AG04449 (cell line): ENCODE measurements around the gene CC2D2A.

Experiments
- CTCF ChIA-PET: fragments of 350-600 bp; formaldehyde crosslinking; extraction: SDS; loops from one replicate; lab custom pipeline; 2021; ENCODE audit warnings: antibody characterized with exemption; lab: Yijun Ruan, JAX
- POLR2A ChIA-PET: fragments of 400-600, 350-600 bp; formaldehyde crosslinking; extraction: SDS; loops from one replicate; lab custom pipeline; 2020; ENCODE audit warnings: antibody characterized with exemption, inconsistent platforms; lab: Yijun Ruan, JAX
- DNase-seq: peaks from one replicate; pipeline ENCODE4 v3.0.0-alpha.2; 2010; ENCODE audit warnings: low read depth, low spot score
- H3K4me3 ChIP-seq: 2 replicates; pipeline ENCODE4 v1.5.1; 2011; ENCODE audit warnings: low read depth, mild to moderate bottlenecking, control low read depth, low read length
- TF ChIP-seq, protein P1 (sequence below): IDR thresholded peaks from one replicate; pipeline ENCODE4 v1.5.1; 2011; ENCODE audit warnings: mild to moderate bottlenecking, moderate library complexity, low read length, control low read depth, inconsistent platforms; ENCODE audit not compliant: insufficient read depth; ENCODE audit errors: missing control alignments

CC2D2A gene

DNA sequence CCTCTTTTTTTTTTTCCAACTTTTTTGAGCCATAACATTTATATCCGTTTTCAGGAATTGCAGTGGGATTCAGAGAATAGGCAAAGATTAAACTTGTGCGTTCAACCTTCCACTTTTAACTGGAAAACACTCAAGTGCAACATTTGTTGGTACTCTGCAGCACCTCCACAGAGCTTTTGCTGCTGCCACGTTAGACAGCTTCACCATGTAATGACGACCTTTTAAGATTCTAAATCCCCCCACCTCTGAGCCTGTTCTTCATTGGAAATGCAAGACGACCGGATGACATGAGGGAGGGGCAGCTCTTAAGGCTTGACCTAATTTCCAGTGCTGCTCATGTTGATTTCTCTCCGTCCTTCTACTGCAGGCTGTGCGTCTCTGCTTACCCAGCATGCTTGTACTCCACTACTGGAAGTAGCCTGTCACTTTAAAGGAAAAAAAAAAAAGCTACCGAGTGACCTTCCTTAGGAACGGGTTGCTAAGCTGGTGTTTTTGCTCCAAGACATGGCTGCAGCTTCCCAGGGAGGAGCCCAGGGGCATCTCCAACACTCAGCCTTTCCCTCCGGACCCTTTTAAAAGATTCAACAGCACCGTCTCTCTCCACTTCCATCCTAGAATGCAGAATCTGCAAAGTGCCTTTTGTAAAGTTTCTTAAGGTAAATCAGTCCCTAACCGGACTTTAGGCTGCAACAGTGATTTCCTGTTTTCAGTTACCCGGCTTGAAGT lies at the start of gene CC2D2A:
Gene CC2D2A (plus strand): TSS at position 481 of the 726 bp plus-strand sequence. CDS start 6,051 bp downstream, outside the sequence.
- ChIA-PET CTCF (interaction anchor here (0.9 to 5.4 kb wide), 10 partner anchors 10 to 486 kb away, joined by 3 to 92 read pairs (median 6); partner anchors contain the start of gene FBXL5), POLR2A (interaction anchor here (1.2 kb wide), 1 partner anchor 238 kb away, joined by 3 read pairs; no protein-coding TSS in a partner anchor)
- DNase-seq: no peak
- H3K4me3 ChIP-seq: peak within 1 kb of the TSS; percentile 55
- TF ChIP-seq, protein P1, sequence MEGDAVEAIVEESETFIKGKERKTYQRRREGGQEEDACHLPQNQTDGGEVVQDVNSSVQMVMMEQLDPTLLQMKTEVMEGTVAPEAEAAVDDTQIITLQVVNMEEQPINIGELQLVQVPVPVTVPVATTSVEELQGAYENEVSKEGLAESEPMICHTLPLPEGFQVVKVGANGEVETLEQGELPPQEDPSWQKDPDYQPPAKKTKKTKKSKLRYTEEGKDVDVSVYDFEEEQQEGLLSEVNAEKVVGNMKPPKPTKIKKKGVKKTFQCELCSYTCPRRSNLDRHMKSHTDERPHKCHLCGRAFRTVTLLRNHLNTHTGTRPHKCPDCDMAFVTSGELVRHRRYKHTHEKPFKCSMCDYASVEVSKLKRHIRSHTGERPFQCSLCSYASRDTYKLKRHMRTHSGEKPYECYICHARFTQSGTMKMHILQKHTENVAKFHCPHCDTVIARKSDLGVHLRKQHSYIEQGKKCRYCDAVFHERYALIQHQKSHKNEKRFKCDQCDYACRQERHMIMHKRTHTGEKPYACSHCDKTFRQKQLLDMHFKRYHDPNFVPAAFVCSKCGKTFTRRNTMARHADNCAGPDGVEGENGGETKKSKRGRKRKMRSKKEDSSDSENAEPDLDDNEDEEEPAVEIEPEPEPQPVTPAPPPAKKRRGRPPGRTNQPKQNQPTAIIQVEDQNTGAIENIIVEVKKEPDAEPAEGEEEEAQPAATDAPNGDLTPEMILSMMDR: no peak

DNA sequence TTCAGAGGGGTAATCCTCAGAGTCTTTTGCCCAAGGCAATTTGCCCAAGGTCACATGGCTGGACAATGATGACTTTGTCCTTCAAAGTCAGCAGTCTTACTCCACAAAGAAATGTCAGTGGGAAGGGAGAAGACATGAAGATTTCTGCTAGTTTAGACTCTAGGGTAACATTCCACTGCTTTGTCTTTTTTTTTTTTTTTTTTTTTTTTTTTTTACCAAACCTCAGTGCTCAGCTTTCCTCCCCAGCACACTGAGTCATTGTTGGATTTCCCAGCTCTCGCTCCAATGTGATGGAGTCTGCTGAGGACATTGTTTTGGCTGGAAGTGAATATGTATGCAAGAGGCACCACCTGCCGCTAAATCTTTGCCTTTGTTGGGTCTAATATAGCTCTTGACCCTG lies 49.0 kb upstream of the CC2D2A start:
- ChIA-PET POLR2A (no interaction called here), CTCF (interaction anchor here (1.1 to 3.3 kb wide), 3 partner anchors 24 to 189 kb away, joined by 5 to 12 read pairs (median 5); no protein-coding TSS in a partner anchor)
- TF ChIP-seq, protein P1: no peak
- no peak for DNase-seq
- no peak overlapping the region for H3K4me3 ChIP-seq

- H3K4me3 ChIP-seq: no peak overlapping the region
- DNase-seq: no peak
- ChIA-PET CTCF (no interaction called here), POLR2A (no interaction called here)
- TF ChIP-seq, protein P1: no peak
Observed at GRCh38 chr4:15423285-15423711, 46.4 kb upstream of the CC2D2A start.

GRCh38 chr4:15425520-15425919 lies 44.2 kb upstream of the CC2D2A start:
- H3K4me3 ChIP-seq: no peak overlapping the region
- ChIA-PET CTCF (interaction anchor here (2.3 kb wide), 1 partner anchor 32 kb away, joined by 5 read pairs; no protein-coding TSS in a partner anchor), POLR2A (no interaction called here)
- TF ChIP-seq, protein P1: no peak
- DNase-seq: no peak

- TF ChIP-seq, protein P1: no peak
- CTCF ChIA-PET: interaction anchor here (1.3 kb wide), 1 partner anchor 9 kb away, joined by 5 read pairs; no protein-coding TSS in a partner anchor
- POLR2A ChIA-PET: no interaction called here
- no peak overlapping the region for H3K4me3 ChIP-seq
- no peak for DNase-seq
Observed at GRCh38 chr4:15427161-15427560, 42.5 kb upstream of the CC2D2A start.

DNA sequence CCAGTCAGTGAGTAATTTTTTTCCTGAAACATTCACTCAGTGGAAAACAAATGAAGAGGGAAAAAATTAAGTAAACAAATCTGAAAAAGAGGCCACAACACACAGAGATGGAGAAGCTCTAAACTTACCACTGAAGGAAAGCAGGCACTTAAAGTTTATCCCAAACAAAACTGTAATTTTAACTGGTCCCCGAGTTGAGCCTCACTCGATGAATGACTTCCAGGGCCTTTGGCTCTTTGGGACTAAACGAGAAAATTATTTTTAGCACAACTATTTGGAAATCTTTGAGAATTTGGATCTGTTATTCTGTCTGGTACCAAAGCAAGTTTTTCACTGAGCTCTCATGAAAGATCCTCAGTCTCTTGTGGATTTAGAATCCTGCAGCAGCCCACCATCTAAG lies 42.0 kb upstream of the CC2D2A start, which contains the start of gene C1QTNF7:
Gene C1QTNF7 (plus strand): TSS at position 333 of the 400 bp plus-strand sequence. CDS start 7,711 bp downstream, outside the sequence.
- POLR2A ChIA-PET: no interaction called here
- CTCF ChIA-PET: interaction anchor here (1.3 kb wide), 1 partner anchor 9 kb away, joined by 5 read pairs; no protein-coding TSS in a partner anchor
- DNase-seq: no peak
- H3K4me3 ChIP-seq: no peak within 1 kb of the TSS
- TF ChIP-seq, protein P1: no peak
